Left renal cortex interstitium (tissue), 4 donors: ENCODE data around the gene FHIT. TPM values are rescaled to one million over a fixed set of nuclear protein-coding genes. Genes with fewer than 3 reads are reported as not detected.

Experiments used
- DNase-seq, 4 donors: peaks; one replicate each; pipeline ENCODE4 v3.0.0-alpha.2; 2013; ENCODE audit warnings: low read depth in 4 of 4, low spot score in 2 of 4, missing footprints in 1 of 4
- polyA plus RNA-seq, 4 donors: library from polyadenylated mRNA; unstranded; fragments of 120-200 nt; gene quantifications; one replicate each; pipeline ENCODE4 v1.2.1, GENCODE V29; 2013; ENCODE audit not compliant: insufficient read length in 4 of 4

Gene FHIT
- polyA plus RNA-seq, 4 donors, result 23.4 to 29.9 (median 26.0) TPM

- DNase-seq, result no peak
Observed at GRCh38 chr3:59885899-59886400, 1365.3 kb downstream of the FHIT start.

- no peak for DNase-seq
Observed at GRCh38 chr3:59885101-59885500, 1366.2 kb downstream of the FHIT start.

GRCh38 chr3:59884409-59884808 lies 1366.8 kb downstream of the FHIT start:
- DNase-seq, result no peak

GRCh38 chr3:59882746-59883145 lies 1368.5 kb downstream of the FHIT start:
- no peak for DNase-seq

GRCh38 chr3:59880717-59881116 lies 1370.5 kb downstream of the FHIT start:
- DNase-seq, result no peak

GRCh38 chr3:59879031-59879581 lies 1372.1 kb downstream of the FHIT start:
- DNase-seq, result no peak

- DNase-seq, result no peak
Observed at GRCh38 chr3:59878038-59878427, 1373.2 kb downstream of the FHIT start.

GRCh38 chr3:59877263-59878037 lies 1373.8 kb downstream of the FHIT start:
- no peak for DNase-seq

- DNase-seq, result no peak
Observed at GRCh38 chr3:59876533-59877062, 1374.7 kb downstream of the FHIT start.

GRCh38 chr3:59873576-59874230 lies 1377.5 kb downstream of the FHIT start:
- no peak for DNase-seq

GRCh38 chr3:59872128-59872527 lies 1379.1 kb downstream of the FHIT start:
- no peak for DNase-seq

- DNase-seq, result no peak
Observed at GRCh38 chr3:59867185-59868002, 1383.9 kb downstream of the FHIT start.

- DNase-seq, result no peak
Observed at GRCh38 chr3:59866076-59866475, 1385.2 kb downstream of the FHIT start.

GRCh38 chr3:59865351-59865750 lies 1385.9 kb downstream of the FHIT start:
- no peak for DNase-seq

- no peak for DNase-seq
Observed at GRCh38 chr3:59862686-59863085, 1388.6 kb downstream of the FHIT start.

GRCh38 chr3:59857589-59858346 lies 1393.5 kb downstream of the FHIT start:
- DNase-seq, result peak; percentile 59 to 75 (median 61)

- no peak for DNase-seq
Observed at GRCh38 chr3:59856934-59857460, 1394.3 kb downstream of the FHIT start.

GRCh38 chr3:59854061-59854709 lies 1397.1 kb downstream of the FHIT start:
- no peak for DNase-seq

- DNase-seq, result no peak
Observed at GRCh38 chr3:59850417-59850816, 1400.8 kb downstream of the FHIT start.
